HL-60 (cell line): ENCODE results near the gene MYO9B.
A peak's percentile ranks its signal among the peaks of the same experiment; 100 is the strongest.
"Not testable (repeated sequence)": the region's sequence is repeated elsewhere in the genome, so short reads cannot be mapped to it uniquely, and the experiment has no call there.

Experiments used
- DNase-seq, 2 experiments: peaks; one replicate each; pipeline ENCODE4 v3.0.0-alpha.2; 2010 to 2020; ENCODE audit warnings: low read depth in 1 of 2, low spot score in 1 of 2
- H3K27ac ChIP-seq: fragments of 250-450 bp; sonication (Bioruptor Pico); replicated peaks from 2 replicates; pipeline ENCODE4 v1.5.1; 2020; ENCODE audit warnings: mild to moderate bottlenecking, moderate library complexity
- H3K27me3 ChIP-seq: fragments of 250-450 bp; sonication (Bioruptor Pico); 2 replicates; pipeline ENCODE4 v1.5.1; 2021; ENCODE audit warnings: mild to moderate bottlenecking, moderate library complexity; ENCODE audit not compliant: insufficient read depth, poor library complexity, severe bottlenecking
- H3K4me3 ChIP-seq: replicated peaks from 2 replicates; pipeline ENCODE4 v1.5.1; 2011; ENCODE audit warnings: mild to moderate bottlenecking, control low read depth, low read length; ENCODE audit not compliant: insufficient read depth
- GABPA ChIP-seq: IDR thresholded peaks from 2 replicates; pipeline ENCODE4 v1.6.1; 2012; ENCODE audit warnings: low read depth
- POLR2AphosphoS5 ChIP-seq: IDR thresholded peaks from 2 replicates; pipeline ENCODE4 v1.6.1; 2012; ENCODE audit warnings: low read depth
- SPI1 ChIP-seq: IDR thresholded peaks from 2 replicates; pipeline ENCODE4 v1.6.1; 2012; ENCODE audit warnings: low read depth, mild to moderate bottlenecking, borderline replicate concordance
- TF ChIP-seq, protein P1 (sequence below): IDR thresholded peaks from 2 replicates; pipeline ENCODE4 v1.6.1; 2012; ENCODE audit warnings: low read depth; ENCODE audit not compliant: insufficient replicate concordance
- TF ChIP-seq, protein P2 (sequence below): IDR thresholded peaks from one replicate; pipeline ENCODE4 v1.5.1; 2011; ENCODE audit warnings: low read length, control low read depth, inconsistent platforms; ENCODE audit not compliant: insufficient read depth

The MYO9B gene

DNA sequence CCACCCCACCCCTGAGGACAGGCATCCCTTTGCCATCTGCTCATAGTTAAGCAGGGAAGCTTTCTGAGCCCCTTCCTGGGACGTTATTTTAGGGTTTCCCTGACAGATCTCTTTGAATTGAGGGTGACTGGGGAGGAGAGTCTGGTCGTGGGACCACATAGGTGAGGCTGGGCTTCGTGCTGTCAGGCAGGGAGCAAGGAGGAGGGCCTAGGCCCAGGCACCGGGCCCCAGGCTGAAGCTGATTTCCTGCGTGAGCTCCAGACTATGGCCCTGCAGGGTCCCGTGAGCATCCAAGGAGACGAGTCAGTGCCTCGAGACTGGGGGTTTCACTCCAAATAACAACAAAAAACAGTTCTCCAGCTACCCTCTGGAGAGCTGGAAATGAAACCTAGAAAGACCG is 60.4 kb downstream of the MYO9B start:
- TF ChIP-seq SPI1, result no peak
- no peak for TF ChIP-seq POLR2AphosphoS5
- H3K27ac ChIP-seq, result no peak overlapping the region
- H3K4me3 ChIP-seq, result no peak overlapping the region

GRCh38 chr19:17136617-17137016 is 61.0 kb downstream of the MYO9B start:
- Histone ChIP-seq H3K4me3 (no peak overlapping the region), H3K27ac (no peak overlapping the region), H3K27me3 (no peaks in the 10 kb centered on the region)
- DNase-seq, result no peak
- TF ChIP-seq, protein P1, sequence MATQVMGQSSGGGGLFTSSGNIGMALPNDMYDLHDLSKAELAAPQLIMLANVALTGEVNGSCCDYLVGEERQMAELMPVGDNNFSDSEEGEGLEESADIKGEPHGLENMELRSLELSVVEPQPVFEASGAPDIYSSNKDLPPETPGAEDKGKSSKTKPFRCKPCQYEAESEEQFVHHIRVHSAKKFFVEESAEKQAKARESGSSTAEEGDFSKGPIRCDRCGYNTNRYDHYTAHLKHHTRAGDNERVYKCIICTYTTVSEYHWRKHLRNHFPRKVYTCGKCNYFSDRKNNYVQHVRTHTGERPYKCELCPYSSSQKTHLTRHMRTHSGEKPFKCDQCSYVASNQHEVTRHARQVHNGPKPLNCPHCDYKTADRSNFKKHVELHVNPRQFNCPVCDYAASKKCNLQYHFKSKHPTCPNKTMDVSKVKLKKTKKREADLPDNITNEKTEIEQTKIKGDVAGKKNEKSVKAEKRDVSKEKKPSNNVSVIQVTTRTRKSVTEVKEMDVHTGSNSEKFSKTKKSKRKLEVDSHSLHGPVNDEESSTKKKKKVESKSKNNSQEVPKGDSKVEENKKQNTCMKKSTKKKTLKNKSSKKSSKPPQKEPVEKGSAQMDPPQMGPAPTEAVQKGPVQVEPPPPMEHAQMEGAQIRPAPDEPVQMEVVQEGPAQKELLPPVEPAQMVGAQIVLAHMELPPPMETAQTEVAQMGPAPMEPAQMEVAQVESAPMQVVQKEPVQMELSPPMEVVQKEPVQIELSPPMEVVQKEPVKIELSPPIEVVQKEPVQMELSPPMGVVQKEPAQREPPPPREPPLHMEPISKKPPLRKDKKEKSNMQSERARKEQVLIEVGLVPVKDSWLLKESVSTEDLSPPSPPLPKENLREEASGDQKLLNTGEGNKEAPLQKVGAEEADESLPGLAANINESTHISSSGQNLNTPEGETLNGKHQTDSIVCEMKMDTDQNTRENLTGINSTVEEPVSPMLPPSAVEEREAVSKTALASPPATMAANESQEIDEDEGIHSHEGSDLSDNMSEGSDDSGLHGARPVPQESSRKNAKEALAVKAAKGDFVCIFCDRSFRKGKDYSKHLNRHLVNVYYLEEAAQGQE, result no peak
- TF ChIP-seq SPI1, result no peak
- TF ChIP-seq GABPA, result no peak
- no peak for TF ChIP-seq POLR2AphosphoS5
- TF ChIP-seq, protein P2, sequence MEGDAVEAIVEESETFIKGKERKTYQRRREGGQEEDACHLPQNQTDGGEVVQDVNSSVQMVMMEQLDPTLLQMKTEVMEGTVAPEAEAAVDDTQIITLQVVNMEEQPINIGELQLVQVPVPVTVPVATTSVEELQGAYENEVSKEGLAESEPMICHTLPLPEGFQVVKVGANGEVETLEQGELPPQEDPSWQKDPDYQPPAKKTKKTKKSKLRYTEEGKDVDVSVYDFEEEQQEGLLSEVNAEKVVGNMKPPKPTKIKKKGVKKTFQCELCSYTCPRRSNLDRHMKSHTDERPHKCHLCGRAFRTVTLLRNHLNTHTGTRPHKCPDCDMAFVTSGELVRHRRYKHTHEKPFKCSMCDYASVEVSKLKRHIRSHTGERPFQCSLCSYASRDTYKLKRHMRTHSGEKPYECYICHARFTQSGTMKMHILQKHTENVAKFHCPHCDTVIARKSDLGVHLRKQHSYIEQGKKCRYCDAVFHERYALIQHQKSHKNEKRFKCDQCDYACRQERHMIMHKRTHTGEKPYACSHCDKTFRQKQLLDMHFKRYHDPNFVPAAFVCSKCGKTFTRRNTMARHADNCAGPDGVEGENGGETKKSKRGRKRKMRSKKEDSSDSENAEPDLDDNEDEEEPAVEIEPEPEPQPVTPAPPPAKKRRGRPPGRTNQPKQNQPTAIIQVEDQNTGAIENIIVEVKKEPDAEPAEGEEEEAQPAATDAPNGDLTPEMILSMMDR, result no peak

More for the DNA sequence above, 60.4 kb downstream of the MYO9B start:
- H3K27me3 ChIP-seq, result no peaks in the 10 kb centered on the region
- DNase-seq, result no peak

DNA sequence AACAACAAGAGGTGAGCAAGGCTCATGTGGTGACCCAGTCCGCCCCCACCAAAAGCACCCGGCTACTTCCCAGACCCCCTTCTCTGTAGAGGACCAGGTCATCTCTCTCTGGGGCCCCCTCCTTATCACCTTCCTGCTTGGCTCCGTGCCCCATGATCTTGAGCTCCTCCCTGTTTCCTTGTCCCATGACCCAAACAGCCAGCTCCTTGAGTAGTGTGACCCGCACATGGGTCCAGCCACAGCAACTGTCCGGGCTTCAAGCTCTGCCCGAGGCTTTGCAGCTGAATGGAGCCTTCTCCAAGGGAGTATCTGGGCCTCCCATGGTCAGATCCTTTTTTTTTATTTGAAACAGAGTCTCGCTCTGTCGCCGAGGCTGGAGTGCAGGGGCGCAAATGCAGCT is 61.8 kb downstream of the MYO9B start:
- H3K4me3 ChIP-seq, result no peak overlapping the region
- TF ChIP-seq SPI1, result no peak
- no peak for TF ChIP-seq POLR2AphosphoS5
- no peak for TF ChIP-seq GABPA
- TF ChIP-seq, protein P1, result no peak
- TF ChIP-seq, protein P2, result no peak
- DNase-seq, result no peak
- H3K27ac ChIP-seq, result no peak overlapping the region
- H3K27me3 ChIP-seq, result no peaks in the 10 kb centered on the region

DNA sequence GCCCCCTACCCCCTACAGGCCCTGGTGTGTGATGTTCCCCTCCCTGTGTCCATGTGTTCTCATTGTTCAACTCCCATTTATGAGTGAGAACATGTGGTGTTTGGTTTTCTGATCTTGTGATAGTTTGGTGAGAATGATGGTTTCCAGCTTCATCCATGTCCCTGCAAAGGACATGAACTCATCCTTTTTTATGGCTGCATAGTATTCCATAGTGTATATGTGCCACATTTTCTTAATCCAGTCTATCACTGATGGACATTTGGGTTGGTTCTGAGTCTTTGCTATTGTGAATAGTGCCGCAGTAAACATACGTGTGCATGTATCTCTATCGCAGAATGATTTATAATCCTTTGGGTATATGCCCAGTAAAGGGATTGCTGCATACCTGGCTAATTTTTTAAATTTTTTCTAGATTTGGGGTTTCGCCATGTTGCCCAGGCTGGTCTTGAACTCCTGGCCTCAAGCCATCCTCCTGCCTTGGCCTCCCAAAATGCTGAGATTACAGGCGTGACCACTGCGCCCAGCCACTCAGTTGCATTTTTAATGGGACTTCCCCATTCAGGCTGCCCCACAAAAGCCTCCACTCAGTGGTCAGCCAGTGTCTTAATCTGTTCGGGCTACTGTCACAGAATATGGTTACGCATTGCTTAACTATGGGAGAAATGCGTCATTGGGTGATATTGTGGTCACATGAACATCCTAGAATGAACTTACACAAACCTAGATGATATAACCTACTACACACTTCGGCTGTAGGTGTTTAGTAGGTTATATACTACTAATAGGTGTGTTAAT is 62.7 kb downstream of the MYO9B start:
- not testable (repeated sequence) for H3K27me3 ChIP-seq, H3K4me3 ChIP-seq, H3K27ac ChIP-seq
- TF ChIP-seq POLR2AphosphoS5 (peak; percentile 25; the same call in 1 of the 2 replicates), SPI1 (peak; percentile 49; the same call in 1 of the 2 replicates)
- peak; percentile 75 to 83 for DNase-seq
